Epithelial cell of esophagus (primary cell): ENCODE measurements around the gene CA4.
"Not testable (repeated sequence)": the region's sequence is repeated elsewhere in the genome, so short reads cannot be mapped to it uniquely, and the experiment has no call there.

Experiments used
- DNase-seq: peaks from one replicate; pipeline ENCODE4 v3.0.0; 2010; ENCODE audit warnings: low read depth
- H3K4me3 ChIP-seq: 2 replicates; pipeline ENCODE4 v1.5.1; 2011; ENCODE audit warnings: mild to moderate bottlenecking, low read length, control low read depth
- TF ChIP-seq, protein P1 (sequence below): IDR thresholded peaks from 2 replicates; pipeline ENCODE4 v1.5.1; 2011; ENCODE audit warnings: low read depth, mild to moderate bottlenecking, low read length, control low read depth, inconsistent platforms; ENCODE audit not compliant: insufficient read depth; ENCODE audit errors: missing control alignments

CA4 gene

GRCh38 chr17:60149691-60150582 lies at the start of gene CA4:
TSS of gene CA4 (plus strand) at chr17:60149973. CDS start at chr17:60150035, 62 bp downstream.
- no peak for DNase-seq
- H3K4me3 ChIP-seq = no peak within 1 kb of the TSS
- TF ChIP-seq, protein P1, sequence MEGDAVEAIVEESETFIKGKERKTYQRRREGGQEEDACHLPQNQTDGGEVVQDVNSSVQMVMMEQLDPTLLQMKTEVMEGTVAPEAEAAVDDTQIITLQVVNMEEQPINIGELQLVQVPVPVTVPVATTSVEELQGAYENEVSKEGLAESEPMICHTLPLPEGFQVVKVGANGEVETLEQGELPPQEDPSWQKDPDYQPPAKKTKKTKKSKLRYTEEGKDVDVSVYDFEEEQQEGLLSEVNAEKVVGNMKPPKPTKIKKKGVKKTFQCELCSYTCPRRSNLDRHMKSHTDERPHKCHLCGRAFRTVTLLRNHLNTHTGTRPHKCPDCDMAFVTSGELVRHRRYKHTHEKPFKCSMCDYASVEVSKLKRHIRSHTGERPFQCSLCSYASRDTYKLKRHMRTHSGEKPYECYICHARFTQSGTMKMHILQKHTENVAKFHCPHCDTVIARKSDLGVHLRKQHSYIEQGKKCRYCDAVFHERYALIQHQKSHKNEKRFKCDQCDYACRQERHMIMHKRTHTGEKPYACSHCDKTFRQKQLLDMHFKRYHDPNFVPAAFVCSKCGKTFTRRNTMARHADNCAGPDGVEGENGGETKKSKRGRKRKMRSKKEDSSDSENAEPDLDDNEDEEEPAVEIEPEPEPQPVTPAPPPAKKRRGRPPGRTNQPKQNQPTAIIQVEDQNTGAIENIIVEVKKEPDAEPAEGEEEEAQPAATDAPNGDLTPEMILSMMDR = no peak

- not testable (repeated sequence) for H3K4me3 ChIP-seq, DNase-seq
Measured at GRCh38 chr17:60100577-60100976, 49.2 kb upstream of the CA4 start.

GRCh38 chr17:60102015-60102631 lies 47.6 kb upstream of the CA4 start:
- H3K4me3 ChIP-seq, DNase-seq: not testable (repeated sequence)

DNA sequence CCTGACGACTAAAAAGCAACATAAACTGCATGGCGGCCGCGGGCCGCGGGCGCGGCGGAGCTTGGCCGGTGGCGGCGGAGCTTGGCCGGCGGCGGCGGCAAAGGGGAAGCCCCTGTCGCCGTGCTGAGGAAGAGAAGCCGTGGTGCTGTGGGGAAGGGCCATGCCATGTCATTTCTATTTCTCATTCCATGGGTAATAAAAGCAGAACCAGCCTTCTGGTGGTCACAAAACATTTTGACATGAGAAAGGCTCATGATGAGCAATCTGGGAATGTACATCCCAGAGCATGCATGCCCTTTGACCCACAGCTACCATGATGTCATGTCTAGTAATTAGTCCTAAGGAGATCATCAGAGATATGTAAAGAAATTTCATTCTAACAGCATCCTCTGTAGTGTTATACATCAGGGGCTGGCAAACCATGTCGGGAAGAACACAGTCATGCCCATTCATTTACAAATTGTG lies 47.1 kb upstream of the CA4 start:
- TF ChIP-seq, protein P1 = no peak
- H3K4me3 ChIP-seq = no peak overlapping the region

DNA sequence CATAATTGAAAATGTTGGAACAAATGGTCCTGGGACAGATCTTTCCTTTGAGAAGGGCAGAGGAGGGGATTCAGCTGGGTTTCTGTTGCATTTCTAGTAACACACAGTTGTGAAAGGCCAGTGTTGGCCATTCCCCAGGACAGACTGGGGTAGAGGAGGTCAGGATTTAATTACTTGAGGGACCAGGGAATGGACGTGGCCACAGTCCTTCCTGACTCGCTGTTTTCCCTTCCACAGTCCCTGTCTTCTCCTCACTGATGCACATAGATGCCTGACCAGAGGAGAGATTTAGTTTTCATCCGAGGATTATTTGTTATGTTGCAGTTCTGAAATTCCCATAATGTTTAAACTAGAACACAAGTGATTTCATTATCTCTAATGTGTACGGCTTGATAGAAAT lies 45.8 kb upstream of the CA4 start:
- no peak overlapping the region for H3K4me3 ChIP-seq
- no peak for DNase-seq
- TF ChIP-seq, protein P1 = no peak

More for the DNA sequence above, 47.1 kb upstream of the CA4 start:
- DNase-seq = peak; percentile 70

- DNase-seq = no peak
- no peak overlapping the region for H3K4me3 ChIP-seq
- TF ChIP-seq, protein P1 = no peak
Measured at GRCh38 chr17:60106340-60107059, 43.3 kb upstream of the CA4 start.

DNA sequence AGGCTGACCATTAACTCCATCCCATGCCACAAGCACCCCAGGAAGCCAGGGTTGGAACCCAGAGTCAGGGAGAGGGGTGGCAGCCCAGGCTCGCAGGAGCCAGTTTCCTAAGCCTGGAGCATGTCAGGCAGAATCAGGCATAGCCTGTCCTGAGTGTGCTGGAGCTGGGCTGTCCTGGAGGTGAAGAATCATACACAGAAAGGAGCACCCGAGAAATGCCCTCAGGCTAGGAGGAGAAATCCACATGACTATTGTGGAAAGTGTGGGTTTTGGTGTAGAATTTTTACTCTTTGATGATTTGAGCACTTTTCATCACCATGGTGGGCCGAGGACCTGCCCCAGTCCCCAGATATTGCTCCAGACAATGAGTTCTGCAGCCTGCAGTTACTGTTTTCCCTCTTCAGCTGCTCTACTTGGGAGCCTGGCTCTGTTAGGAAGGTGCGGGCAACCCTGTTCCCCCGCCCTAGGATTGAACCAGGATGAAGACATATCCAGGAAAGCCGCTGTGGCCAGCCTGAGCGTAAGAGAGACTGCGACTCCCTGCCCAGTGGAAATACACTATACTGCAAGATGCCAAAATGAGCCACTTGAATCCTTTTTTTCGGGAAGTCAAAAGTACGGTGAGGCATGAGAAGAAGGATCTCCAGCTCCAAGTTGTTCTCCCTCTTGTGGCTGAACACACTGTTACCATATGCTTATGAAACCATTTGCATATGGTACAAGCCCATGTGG lies 42.1 kb upstream of the CA4 start:
- TF ChIP-seq, protein P1 = peak; percentile 12
- H3K4me3 ChIP-seq = no peak overlapping the region
- DNase-seq = peak; percentile 14

DNA sequence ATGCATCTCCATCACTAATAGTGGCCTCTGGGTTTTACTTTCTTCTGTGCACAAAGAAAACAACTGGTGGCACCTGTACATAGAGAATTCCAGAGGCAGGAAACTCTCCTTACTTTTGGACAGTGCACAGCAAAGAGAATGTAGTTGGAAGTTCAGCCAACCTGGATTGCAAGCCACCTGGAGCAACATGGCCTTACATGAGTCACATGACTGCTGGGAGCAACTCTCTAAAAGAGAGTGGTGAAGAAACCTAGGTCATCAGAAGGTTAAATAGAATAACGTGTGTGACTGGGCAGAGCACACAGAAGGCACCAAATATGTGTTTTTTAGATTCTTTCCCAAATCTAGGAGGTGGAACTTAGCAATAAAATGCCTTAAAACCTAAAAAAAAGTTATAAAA lies 41.5 kb upstream of the CA4 start:
- not testable (repeated sequence) for H3K4me3 ChIP-seq, DNase-seq
